SK-N-SH treated with all-trans-retinoic acid at 6 μM for 48 hours (cell line): ENCODE measurements around the gene C15orf61.

Experiments used
- ARNTL ChIP-seq: fragments of 450-650 bp; formaldehyde crosslinking; IDR thresholded peaks from 2 replicates; pipeline ENCODE4 v1.5.0; 2020; ENCODE audit warnings: low read depth, mild to moderate bottlenecking, moderate library complexity, borderline replicate concordance
- OSR1 ChIP-seq: fragments of 250-450 bp; sonication (Bioruptor Pico); IDR thresholded peaks from 2 replicates; pipeline ENCODE4 v1.8.0; 2022; ENCODE audit warnings: moderate library complexity, mild to moderate bottlenecking, inconsistent platforms
- PATZ1 ChIP-seq: fragments of 250-450 bp; sonication (Bioruptor Pico); IDR thresholded peaks from 2 replicates; pipeline ENCODE4 v1.8.0; 2020; ENCODE audit warnings: mild to moderate bottlenecking, moderate library complexity, borderline replicate concordance
- PPARA ChIP-seq: fragments of 250-450 bp; sonication (Bioruptor Pico); IDR thresholded peaks from 2 replicates; pipeline ENCODE4 v1.5.0; 2020; ENCODE audit warnings: mild to moderate bottlenecking, borderline replicate concordance
- RARB ChIP-seq: fragments of 250-450 bp; sonication (Bioruptor Pico); IDR thresholded peaks from 2 replicates; pipeline ENCODE4 v1.8.0; 2021; ENCODE audit warnings: mild to moderate bottlenecking, moderate library complexity
- TOX ChIP-seq: fragments of 250-450 bp; sonication (Bioruptor Pico); IDR thresholded peaks from 2 replicates; pipeline ENCODE4 v1.8.0; 2021; ENCODE audit warnings: mild to moderate bottlenecking, moderate library complexity, borderline replicate concordance
- TSHZ2 ChIP-seq: fragments of 250-450 bp; sonication (Bioruptor Pico); IDR thresholded peaks from 2 replicates; pipeline ENCODE4 v1.5.0; 2020; ENCODE audit warnings: mild to moderate bottlenecking, moderate library complexity
- ZC3H10 ChIP-seq: fragments of 250-450 bp; sonication (Bioruptor Pico); IDR thresholded peaks from 2 replicates; pipeline ENCODE4 v1.5.1; 2021; ENCODE audit warnings: mild to moderate bottlenecking, moderate library complexity
- ZFP30 ChIP-seq: fragments of 450-650 bp; formaldehyde crosslinking; IDR thresholded peaks from 2 replicates; pipeline ENCODE4 v1.5.0; 2022; ENCODE audit warnings: mild to moderate bottlenecking, moderate library complexity

- TF ChIP-seq RARB (CRISPR knock-in tag) (no peak), ZFP30 (CRISPR knock-in tag) (no peak), PATZ1 (no peak), ZC3H10 (CRISPR knock-in tag) (no peak), OSR1 (CRISPR knock-in tag) (no peak), TSHZ2 (CRISPR knock-in tag) (no peak), PPARA (CRISPR knock-in tag) (no peak), TOX (CRISPR knock-in tag) (no peak), ARNTL (CRISPR knock-in tag) (no peak)
These were observed 48.0 kb upstream of the C15orf61 start for GRCh38 chr15:67472957-67473356.
